Cardiac fibroblast (primary cell): ENCODE data around the gene OPN1SW.

Experiments used
- DNase-seq, 2 donors: peaks; one replicate each; pipeline versions ENCODE4 v3.0.0 to v3.0.0-alpha.2; 2010; ENCODE audit warnings: low read depth in 2 of 2
- H3K4me3 ChIP-seq, 2 donors: replicated peaks in 1 of 2; 1 replicate in 1 of 2; 2 replicates in 1 of 2; pipeline ENCODE4 v1.5.1; 2011; ENCODE audit warnings: low read depth in 2 of 2, low read length in 2 of 2, mild to moderate bottlenecking in 2 of 2, moderate library complexity in 1 of 2
- TF ChIP-seq, protein P1 (sequence below): IDR thresholded peaks from one replicate; pipeline ENCODE4 v1.5.1; 2011; ENCODE audit warnings: low read depth, mild to moderate bottlenecking, low read length, inconsistent platforms

Gene OPN1SW

DNA sequence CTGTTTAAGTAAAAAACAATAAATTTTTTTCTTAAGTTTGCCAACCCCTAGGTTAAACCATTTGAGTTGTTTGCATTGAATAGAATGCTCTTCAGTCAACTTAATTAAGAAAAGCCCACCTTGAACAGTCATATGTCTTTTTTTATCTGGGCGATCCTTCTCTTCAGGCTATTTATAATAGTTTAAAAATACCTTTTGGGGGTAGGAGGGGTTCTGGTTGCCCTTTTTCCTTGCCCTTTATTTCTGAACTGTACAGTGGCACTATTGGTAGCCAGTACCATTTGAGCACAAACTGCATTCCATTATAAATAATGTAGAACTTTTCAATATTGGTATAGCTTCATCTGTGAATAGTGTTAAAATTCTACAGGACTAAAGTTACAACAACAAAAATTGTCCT is 23.3 kb downstream of the OPN1SW start:
- DNase-seq = no peak
- H3K4me3 ChIP-seq = no peak overlapping the region
- TF ChIP-seq, protein P1, sequence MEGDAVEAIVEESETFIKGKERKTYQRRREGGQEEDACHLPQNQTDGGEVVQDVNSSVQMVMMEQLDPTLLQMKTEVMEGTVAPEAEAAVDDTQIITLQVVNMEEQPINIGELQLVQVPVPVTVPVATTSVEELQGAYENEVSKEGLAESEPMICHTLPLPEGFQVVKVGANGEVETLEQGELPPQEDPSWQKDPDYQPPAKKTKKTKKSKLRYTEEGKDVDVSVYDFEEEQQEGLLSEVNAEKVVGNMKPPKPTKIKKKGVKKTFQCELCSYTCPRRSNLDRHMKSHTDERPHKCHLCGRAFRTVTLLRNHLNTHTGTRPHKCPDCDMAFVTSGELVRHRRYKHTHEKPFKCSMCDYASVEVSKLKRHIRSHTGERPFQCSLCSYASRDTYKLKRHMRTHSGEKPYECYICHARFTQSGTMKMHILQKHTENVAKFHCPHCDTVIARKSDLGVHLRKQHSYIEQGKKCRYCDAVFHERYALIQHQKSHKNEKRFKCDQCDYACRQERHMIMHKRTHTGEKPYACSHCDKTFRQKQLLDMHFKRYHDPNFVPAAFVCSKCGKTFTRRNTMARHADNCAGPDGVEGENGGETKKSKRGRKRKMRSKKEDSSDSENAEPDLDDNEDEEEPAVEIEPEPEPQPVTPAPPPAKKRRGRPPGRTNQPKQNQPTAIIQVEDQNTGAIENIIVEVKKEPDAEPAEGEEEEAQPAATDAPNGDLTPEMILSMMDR = no peak

DNA sequence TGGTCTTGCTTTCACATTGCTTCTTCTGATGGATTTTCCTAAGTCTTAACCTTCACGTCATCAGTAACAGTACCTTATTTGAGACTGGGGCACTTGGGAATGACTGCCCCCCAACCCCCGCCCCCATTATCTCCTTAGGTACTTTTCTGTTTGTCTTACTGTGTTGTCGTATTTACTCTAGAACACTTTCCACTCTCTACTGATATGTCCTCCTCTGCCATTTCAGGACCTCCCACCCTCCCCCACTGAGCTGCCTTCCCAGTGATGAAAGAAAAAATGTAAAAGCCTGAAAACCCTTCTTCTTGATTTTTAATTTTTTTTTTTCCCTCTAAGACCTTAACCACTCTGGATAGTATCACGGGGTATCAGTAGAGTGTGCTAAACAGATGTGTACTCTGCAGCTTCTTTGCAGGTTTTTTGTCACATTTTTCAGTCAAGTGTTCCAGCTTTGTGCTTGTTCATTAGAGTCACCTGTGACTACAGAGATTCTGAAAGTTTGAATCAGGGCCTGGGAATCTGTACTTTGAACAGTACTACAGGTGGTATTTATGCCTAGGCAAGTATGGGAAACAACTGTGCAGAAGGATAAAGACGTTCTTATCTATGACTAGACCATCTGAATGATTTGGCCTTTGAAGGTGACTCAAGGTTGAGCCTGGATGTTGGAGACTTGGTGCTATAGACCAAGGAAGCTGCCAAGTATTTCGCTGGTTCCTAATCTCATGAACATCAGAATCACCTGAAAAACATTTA is 28.1 kb downstream of the OPN1SW start:
- no peak for DNase-seq
- no peak overlapping the region for H3K4me3 ChIP-seq
- TF ChIP-seq, protein P1 = no peak

DNA sequence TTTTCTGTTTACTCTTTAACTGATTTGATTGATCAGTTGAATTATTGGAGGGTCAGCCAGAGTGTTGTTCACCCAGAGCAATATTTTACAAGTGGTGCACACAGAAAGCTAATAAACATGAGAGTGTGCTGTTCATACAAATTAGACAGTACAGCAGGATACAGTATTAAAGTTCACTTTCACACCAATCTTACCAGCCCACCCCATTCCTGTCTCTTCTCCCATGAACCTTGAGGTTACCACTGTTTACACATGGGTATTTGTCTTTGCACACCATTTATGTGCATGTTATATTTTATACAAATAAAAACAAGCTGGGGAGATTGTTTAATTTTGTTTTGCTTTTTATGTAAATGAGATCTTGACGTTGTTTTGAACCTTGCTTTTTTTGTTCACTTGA is 29.9 kb downstream of the OPN1SW start:
- no peak overlapping the region for H3K4me3 ChIP-seq
- TF ChIP-seq, protein P1 = no peak
- DNase-seq = no peak

DNA sequence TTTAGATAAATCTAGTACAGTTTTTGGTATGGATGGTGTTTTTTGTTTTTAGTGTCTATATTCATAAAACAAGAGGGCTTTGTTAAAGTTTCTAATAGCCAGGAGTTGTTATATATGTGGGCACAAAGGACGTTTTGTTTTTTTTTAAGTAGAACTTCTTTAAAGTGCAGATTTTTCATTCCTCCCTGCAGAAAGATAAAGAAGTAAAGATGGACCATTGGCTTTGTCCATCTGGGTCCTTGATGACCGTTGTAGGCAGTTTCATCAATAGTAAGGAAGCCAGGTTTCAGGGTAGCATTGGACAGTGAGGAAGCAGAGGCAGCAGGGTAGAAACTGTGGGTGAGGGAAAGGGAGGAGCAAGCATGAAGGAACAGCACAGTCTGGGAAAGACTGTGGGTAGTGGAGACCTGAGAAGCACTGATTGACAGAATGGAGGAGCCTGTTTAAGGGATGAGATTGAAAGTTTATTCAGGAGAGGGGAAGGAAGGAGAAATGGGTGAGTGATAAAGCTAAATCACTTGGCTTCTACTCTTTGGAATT is 31.2 kb downstream of the OPN1SW start:
- H3K4me3 ChIP-seq = no peak overlapping the region
- TF ChIP-seq, protein P1 = no peak
- DNase-seq = no peak

DNA sequence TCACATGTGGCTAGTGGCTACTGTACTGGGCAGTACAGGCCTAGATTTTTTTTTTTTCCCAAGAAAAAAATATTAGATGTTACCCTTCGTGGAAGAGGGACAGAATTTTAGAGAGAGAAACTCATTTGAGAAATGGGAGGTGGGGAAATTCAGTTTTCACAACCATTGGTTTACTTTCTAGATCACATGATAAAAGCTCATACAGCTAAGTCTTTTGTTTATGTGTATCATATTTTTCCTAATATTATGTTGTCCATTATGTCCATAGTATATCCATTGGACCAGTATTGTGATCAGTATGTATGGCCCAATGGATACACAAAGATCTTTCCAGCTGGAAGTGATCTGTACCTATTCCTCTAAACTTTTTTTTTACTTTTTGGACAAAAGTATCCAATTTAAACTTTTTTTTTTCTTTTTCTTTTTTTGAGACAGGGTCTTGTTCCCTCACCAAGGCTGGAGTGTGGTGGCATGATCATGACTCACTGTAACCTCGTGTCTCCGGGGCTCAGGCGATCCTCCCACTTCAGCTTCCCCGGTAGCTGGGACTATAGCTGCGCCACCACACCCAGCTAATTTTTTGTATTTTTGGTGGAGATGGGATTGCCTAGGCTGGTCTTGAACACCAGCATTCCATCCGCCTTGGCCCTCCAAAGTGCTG is 32.4 kb downstream of the OPN1SW start:
- no peak overlapping the region for H3K4me3 ChIP-seq
- peak in 1 of 2 donors; percentile 45 for DNase-seq
- TF ChIP-seq, protein P1 = no peak

DNA sequence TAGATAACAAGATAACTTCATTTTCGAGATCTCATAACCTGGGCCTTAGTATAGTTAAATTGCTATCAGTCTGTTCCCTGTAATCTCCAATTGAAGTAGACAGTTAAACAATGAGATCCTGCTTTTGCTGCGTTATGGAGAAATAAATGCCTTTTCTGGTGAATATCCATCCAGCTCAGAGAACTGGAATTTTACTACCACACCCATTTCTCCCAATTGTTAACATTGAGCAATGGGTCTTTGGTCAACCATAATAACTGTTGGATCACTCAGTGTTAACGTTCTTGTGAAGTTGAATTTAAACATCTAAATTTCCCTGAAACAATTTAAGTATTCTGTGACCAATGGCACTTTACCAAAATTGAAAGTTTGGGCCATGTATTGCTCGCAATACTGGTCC is 33.4 kb downstream of the OPN1SW start:
- H3K4me3 ChIP-seq = peak overlapping the region in 1 of 2 donors; percentile 95
- TF ChIP-seq, protein P1 = no peak
- peak; percentile 62 to 88 for DNase-seq
